Thoracic aorta (tissue), 2 donors: ENCODE data around the gene GPC1. TPM values are rescaled to one million over a fixed set of nuclear protein-coding genes. Genes with fewer than 3 reads are reported as not detected.

ENCODE experiments used
- ATAC-seq: fragments of 150-250 bp; one replicate; pipeline ENCODE4 v1.8.0; 2017; ENCODE audit warnings: low read depth; ENCODE audit not compliant: insufficient number of reproducible peaks, low FRiP score
- DNase-seq: peaks from one replicate; pipeline ENCODE4 v3.0.0-alpha.2; 2020; ENCODE audit warnings: low spot score
- H3K27ac ChIP-seq, 2 donors: fragments of 200-600 bp; sonication (generic); 1 replicate in 1 of 2; 2 replicates in 1 of 2; pipeline ENCODE4 v1.5.1; 2016; ENCODE audit warnings: mild to moderate bottlenecking in 2 of 2, moderate library complexity in 2 of 2
- H3K27me3 ChIP-seq: fragments of 200-600 bp; sonication (generic); replicated peaks from 2 replicates; pipeline ENCODE4 v1.6.0; 2016; ENCODE audit warnings: mild to moderate bottlenecking; ENCODE audit not compliant: insufficient read depth
- H3K36me3 ChIP-seq: fragments of 200-600 bp; sonication (generic); one replicate; pipeline ENCODE4 v1.5.1; 2016
- H3K4me1 ChIP-seq, 2 donors: fragments of 200-600 bp; sonication (generic); 1 replicate in 1 of 2; 2 replicates in 1 of 2; pipeline versions ENCODE4 v1.5.1 to v1.6.0; 2016; ENCODE audit warnings: low read depth in 2 of 2, mild to moderate bottlenecking in 1 of 2; ENCODE audit not compliant: control insufficient read depth in 1 of 2
- H3K4me3 ChIP-seq: fragments of 200-600 bp; sonication (generic); 2 replicates; pipeline ENCODE4 v1.5.1; 2016; ENCODE audit warnings: mild to moderate bottlenecking
- H3K9me3 ChIP-seq: fragments of 200-600 bp; sonication (generic); 2 replicates; pipeline ENCODE4 v1.5.1; 2016
- CTCF ChIP-seq: fragments of 200-600 bp; sonication (generic); IDR thresholded peaks from one replicate; pipeline ENCODE4 v1.5.1; 2019; ENCODE audit warnings: antibody characterized with exemption
- total RNA-seq, 2 donors: library from RNA; depleted of rRNA; stranded (reverse); fragments of >200 nt; gene quantifications; one replicate each; pipeline versions ENCODE4 v1.1.0 to v1.2.3, GENCODE V29; 2016

The GPC1 gene
- total RNA-seq, 2 donors from 2014 or later = 94.2 to 162 TPM

- H3K9me3 ChIP-seq = no peaks in the 10 kb centered on the region
- H3K36me3 ChIP-seq = no peaks in the 10 kb centered on the region
- no peak overlapping the region for H3K4me3 ChIP-seq
- H3K4me1 ChIP-seq = peaks cover 18 to 34% of the 10 kb centered on the region in 2 donors
- no peak for ATAC-seq
- H3K27me3 ChIP-seq = no peaks in the 10 kb centered on the region
- peak; percentile 1 for DNase-seq
- H3K27ac ChIP-seq = peak overlapping the region; percentile 91 to 92
- TF ChIP-seq CTCF = no peak
These were observed 2.4 kb upstream of the GPC1 start for GRCh38 chr2:240432820-240433801.

- DNase-seq (peak; percentile 51), ATAC-seq (peak; percentile 67)
- H3K9me3 ChIP-seq = no peaks in the 10 kb centered on the region
- H3K36me3 ChIP-seq = no peaks in the 10 kb centered on the region
- H3K27me3 ChIP-seq = no peaks in the 10 kb centered on the region
- peak overlapping the region; percentile 91 to 92 for H3K27ac ChIP-seq
- TF ChIP-seq CTCF = no peak
- H3K4me1 ChIP-seq = peaks cover 22 to 43% of the 10 kb centered on the region in 2 donors
- peak overlapping the region; percentile 99 for H3K4me3 ChIP-seq
These were observed 1.3 kb upstream of the GPC1 start for GRCh38 chr2:240433973-240434727.

- TF ChIP-seq CTCF = no peak
- Histone ChIP-seq H3K4me3 (peak overlapping the region; percentile 99), H3K36me3 (no peaks in the 10 kb centered on the region), H3K4me1 (peaks cover 22 to 49% of the 10 kb centered on the region in 2 donors), H3K27me3 (no peaks in the 10 kb centered on the region), H3K9me3 (no peaks in the 10 kb centered on the region), H3K27ac (peak overlapping the region; percentile 91 to 92)
- ATAC-seq = peak; percentile 61
- peak; percentile 57 for DNase-seq
These were observed 571 bp upstream of the GPC1 start for GRCh38 chr2:240434728-240435456.

- H3K9me3 ChIP-seq = no peaks in the 10 kb centered on the region
- ATAC-seq (no peak), DNase-seq (no peak)
- H3K27me3 ChIP-seq = no peaks in the 10 kb centered on the region
- peak overlapping the region; percentile 99 for H3K4me3 ChIP-seq
- H3K4me1 ChIP-seq = peaks cover 22 to 49% of the 10 kb centered on the region in 2 donors
- peak overlapping the region; percentile 88 to 92 for H3K27ac ChIP-seq
- H3K36me3 ChIP-seq = no peaks in the 10 kb centered on the region
- no peak for TF ChIP-seq CTCF
These were observed 652 bp downstream of the GPC1 start for GRCh38 chr2:240435948-240436682.
